GM19452 (cell line): ENCODE data around the gene SHKBP1.

ENCODE experiments used
- ATAC-seq: cut with Tn5 transposase; IDR thresholded peaks from one replicate; pipeline ENCODE4 v1.9.1; 2021; ENCODE audit not compliant: unreplicated experiment

Gene SHKBP1

GRCh38 chr19:40600570-40601133 lies 24.0 kb downstream of the SHKBP1 start:
- no peak for ATAC-seq

- no peak for ATAC-seq
Measured at GRCh38 chr19:40601134-40601974, 24.7 kb downstream of the SHKBP1 start, which contains the start of gene LTBP4. Gene LTBP4, plus strand, starts transcription at chr19:40601369. Its CDS starts 19 bp downstream, at chr19:40601388.

- ATAC-seq, result no peak
Measured at GRCh38 chr19:40603071-40603388, 26.4 kb downstream of the SHKBP1 start.

- peak; percentile 78 for ATAC-seq
Measured at GRCh38 chr19:40603389-40604170, 26.9 kb downstream of the SHKBP1 start.

- no peak for ATAC-seq
Measured at GRCh38 chr19:40604171-40604646, 27.5 kb downstream of the SHKBP1 start.

GRCh38 chr19:40604647-40605215 lies 28.1 kb downstream of the SHKBP1 start:
- ATAC-seq, result no peak

GRCh38 chr19:40605216-40605971 lies 28.7 kb downstream of the SHKBP1 start:
- no peak for ATAC-seq

GRCh38 chr19:40607311-40608239 lies 30.9 kb downstream of the SHKBP1 start:
- no peak for ATAC-seq

- ATAC-seq, result no peak
Measured at GRCh38 chr19:40608240-40608621, 31.6 kb downstream of the SHKBP1 start.

- ATAC-seq, result no peak
Measured at GRCh38 chr19:40608957-40609356, 32.3 kb downstream of the SHKBP1 start.

GRCh38 chr19:40609561-40610395 lies 33.1 kb downstream of the SHKBP1 start:
- ATAC-seq, result peak; percentile 52

- ATAC-seq, result no peak
Measured at GRCh38 chr19:40610396-40611064, 33.9 kb downstream of the SHKBP1 start.

GRCh38 chr19:40611096-40611495 lies 34.4 kb downstream of the SHKBP1 start:
- ATAC-seq, result no peak

- ATAC-seq, result no peak
Measured at GRCh38 chr19:40611900-40612698, 35.4 kb downstream of the SHKBP1 start.

GRCh38 chr19:40612831-40613689 lies 36.4 kb downstream of the SHKBP1 start:
- ATAC-seq, result no peak
